SU-DHL-6 (cell line): ENCODE results near the gene ICA1.

ENCODE experiments used
- H2AFZ ChIP-seq: fragments of 200-600 bp; sonication (generic); 2 replicates; pipeline ENCODE4 v1.6.1; 2014; ENCODE audit warnings: low read depth, mild to moderate bottlenecking, moderate library complexity, mixed read lengths, antibody characterized with exemption, low read length; ENCODE audit not compliant: severe bottlenecking
- H3F3A ChIP-seq: fragments of 200-600 bp; shearing (Covaris generic); 2 replicates; pipeline ENCODE4 v1.6.0; 2016; ENCODE audit warnings: antibody characterized with exemption, mild to moderate bottlenecking; ENCODE audit not compliant: insufficient read depth
- H3K27ac ChIP-seq: fragments of 200-600 bp; sonication (generic); 2 replicates; pipeline ENCODE4 v1.5.1; 2016; ENCODE audit warnings: low read depth, mild to moderate bottlenecking, low read length, moderate library complexity, mixed read lengths
- H3K27me3 ChIP-seq: fragments of 200-600 bp; sonication (generic), shearing (Covaris generic); 2 replicates; pipeline ENCODE4 v1.6.0; 2014; ENCODE audit warnings: mild to moderate bottlenecking, low read length
- H3K36me3 ChIP-seq: fragments of 200-600 bp; sonication (generic); 2 replicates; pipeline ENCODE4 v1.6.1; 2014; ENCODE audit warnings: mild to moderate bottlenecking, low read length, mixed read lengths
- H3K4me2 ChIP-seq: fragments of 300-600, 200-600 bp; shearing (Covaris generic), sonication (generic); 2 replicates; pipeline ENCODE4 v1.6.0; 2014; ENCODE audit warnings: low read length, low read depth, mild to moderate bottlenecking; ENCODE audit not compliant: poor library complexity, severe bottlenecking
- H3K4me3 ChIP-seq: fragments of 200-600 bp; sonication (generic); 2 replicates; pipeline ENCODE4 v1.5.1; 2014; ENCODE audit warnings: antibody characterized with exemption, low read length, mild to moderate bottlenecking, mixed read lengths; ENCODE audit not compliant: insufficient read depth, poor library complexity, severe bottlenecking
- H3K79me2 ChIP-seq: fragments of 200-600 bp; sonication (generic); 2 replicates; pipeline ENCODE4 v1.6.1; 2014; ENCODE audit warnings: mild to moderate bottlenecking, low read length, moderate library complexity; ENCODE audit not compliant: insufficient read depth
- H3K9ac ChIP-seq: fragments of 200-600 bp; sonication (generic); 2 replicates; pipeline ENCODE4 v1.7.0; 2014; ENCODE audit warnings: mild to moderate bottlenecking, low read length
- H3K9me2 ChIP-seq: fragments of 200-600 bp; sonication (generic); replicated peaks from 2 replicates; pipeline ENCODE4 v1.6.1; 2014; ENCODE audit warnings: low read length; ENCODE audit not compliant: insufficient read depth
- H3K9me3 ChIP-seq: fragments of 200-600 bp; sonication (generic); 2 replicates; pipeline ENCODE4 v1.6.1; 2014; ENCODE audit warnings: low read length, mixed read lengths; ENCODE audit not compliant: insufficient read depth
- H4K20me1 ChIP-seq: fragments of 200-600 bp; sonication (generic); 2 replicates; pipeline ENCODE4 v1.6.1; 2014; ENCODE audit warnings: low read depth, mild to moderate bottlenecking, antibody characterized with exemption, low read length, moderate library complexity, mixed read lengths
- CTCF ChIP-seq: fragments of 200-600 bp; sonication (generic); IDR thresholded peaks from one replicate; pipeline ENCODE4 v1.5.1; 2017; ENCODE audit warnings: antibody characterized with exemption, mild to moderate bottlenecking, low read length, moderate library complexity; ENCODE audit not compliant: insufficient read depth, poor library complexity, severe bottlenecking
- EZH2phosphoT487 ChIP-seq: fragments of 200-600 bp; sonication (generic), shearing (Covaris generic); conservative IDR thresholded peaks from 2 replicates; pipeline ENCODE4 v1.6.1; 2018; ENCODE audit warnings: mild to moderate bottlenecking, antibody characterized with exemption, low read length, moderate library complexity, mixed read lengths

The ICA1 gene

GRCh38 chr7:8113184-8113583, 148.8 kb downstream of the ICA1 start:
- H3F3A ChIP-seq, result no peaks in the 10 kb centered on the region
- H2AFZ ChIP-seq, result no peak overlapping the region
- H3K4me3 ChIP-seq, result no peak overlapping the region
- no peaks in the 10 kb centered on the region for H4K20me1 ChIP-seq
- H3K79me2 ChIP-seq, result no peaks in the 10 kb centered on the region
- TF ChIP-seq CTCF, result no peak
- no peak for TF ChIP-seq EZH2phosphoT487
- no peak overlapping the region for H3K27ac ChIP-seq
- no peaks in the 10 kb centered on the region for H3K27me3 ChIP-seq
- no peaks in the 10 kb centered on the region for H3K36me3 ChIP-seq
- H3K4me2 ChIP-seq, result no peak overlapping the region
- no peak overlapping the region for H3K9ac ChIP-seq
- H3K9me3 ChIP-seq, result no peaks in the 10 kb centered on the region
- H3K9me2 ChIP-seq, result no peaks in the 10 kb centered on the region

- H3K36me3 ChIP-seq, result no peaks in the 10 kb centered on the region
- TF ChIP-seq EZH2phosphoT487 (no peak), CTCF (no peak)
- H2AFZ ChIP-seq, result no peak overlapping the region
- no peaks in the 10 kb centered on the region for H3K9me2 ChIP-seq
- H3K27me3 ChIP-seq, result no peaks in the 10 kb centered on the region
- H4K20me1 ChIP-seq, result no peaks in the 10 kb centered on the region
- H3K4me3 ChIP-seq, result no peak overlapping the region
- H3K9me3 ChIP-seq, result no peaks in the 10 kb centered on the region
- H3K79me2 ChIP-seq, result no peaks in the 10 kb centered on the region
- no peak overlapping the region for H3K4me2 ChIP-seq
- no peaks in the 10 kb centered on the region for H3F3A ChIP-seq
- no peak overlapping the region for H3K27ac ChIP-seq
- H3K9ac ChIP-seq, result no peak overlapping the region
Observed at GRCh38 chr7:8112685-8113084, 149.3 kb downstream of the ICA1 start.

DNA sequence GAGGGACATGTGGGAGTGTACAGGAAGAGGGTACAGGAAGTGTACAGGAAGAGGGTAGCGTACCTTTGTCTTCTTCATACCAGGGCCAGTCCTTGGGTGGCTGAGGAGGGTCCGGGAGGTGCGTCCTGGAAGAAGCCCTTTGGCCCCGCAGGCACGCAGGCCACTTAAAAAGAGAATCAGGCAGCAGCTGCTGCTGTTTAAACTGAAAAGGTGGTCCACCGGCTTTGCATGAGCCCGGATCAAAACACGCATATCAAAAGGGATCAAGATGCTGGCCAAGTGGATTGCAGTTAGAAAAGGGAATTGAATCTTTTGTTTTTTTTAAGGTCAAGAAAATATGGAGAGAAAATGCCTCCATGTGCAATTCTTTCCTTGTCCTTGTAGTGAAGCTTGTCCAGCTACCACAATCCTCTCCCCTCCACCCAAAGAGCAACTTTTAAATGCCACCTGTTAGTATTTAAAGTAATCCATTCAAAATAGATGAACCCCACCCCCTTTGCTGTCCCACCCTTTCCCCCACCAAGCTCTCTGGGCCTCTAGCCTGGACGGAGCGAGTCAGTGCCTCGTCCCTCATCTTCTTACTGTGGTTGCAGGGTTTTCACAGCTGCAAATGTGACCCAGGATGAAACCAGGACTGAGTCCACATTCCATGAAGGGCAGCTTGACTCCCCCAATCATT, 150.5 kb downstream of the ICA1 start:
- Histone ChIP-seq H3K27ac (no peak overlapping the region), H3K27me3 (no peaks in the 10 kb centered on the region), H3K9me3 (no peaks in the 10 kb centered on the region), H3K36me3 (no peaks in the 10 kb centered on the region), H3K4me3 (no peak overlapping the region), H3K4me2 (no peak overlapping the region), H4K20me1 (no peaks in the 10 kb centered on the region), H3K79me2 (no peaks in the 10 kb centered on the region), H3K9me2 (no peaks in the 10 kb centered on the region), H2AFZ (no peak overlapping the region), H3K9ac (no peak overlapping the region), H3F3A (no peaks in the 10 kb centered on the region)
- TF ChIP-seq CTCF (no peak), EZH2phosphoT487 (no peak)
